ENCODE measurements around the gene C2CD2.

- no peak for TF ChIP-seq CTCF (IDR thresholded peaks at IDR 0.05; ENCODE audit: control extremely low read depth in 1 of 3, insufficient read depth in 1 of 3, low read depth in 1 of 3, low read length in 3 of 3)
- TF ChIP-seq RAD21 (IDR thresholded peaks at IDR 0.05 in 1 of 2, conservative IDR thresholded peaks at IDR 0.05 in 1 of 2; ENCODE audit: low read depth in 2 of 2, low read length in 2 of 2): no peak
- no peak for TF ChIP-seq EP300 (IDR thresholded peaks at IDR 0.05; ENCODE audit: borderline replicate concordance in 1 of 2, low read depth in 2 of 2, low read length in 2 of 2)
- no peak for TF ChIP-seq SIN3A (conservative IDR thresholded peaks at IDR 0.05 in 1 of 2, IDR thresholded peaks at IDR 0.05 in 1 of 2; ENCODE audit: low read depth in 1 of 2, low read length in 2 of 2)
- no peak for TF ChIP-seq ATF3 (IDR thresholded peaks at IDR 0.05; ENCODE audit: insufficient read depth, low read depth, low read length)
- no peak for TF ChIP-seq GTF2F1 (IDR thresholded peaks at IDR 0.05; ENCODE audit: borderline replicate concordance, low read depth, low read length)
- no peak for TF ChIP-seq POLR2A (IDR thresholded peaks at IDR 0.05; ENCODE audit: control extremely low read depth in 1 of 2, low read depth in 2 of 2, low read length in 2 of 2)
- no peak for TF ChIP-seq HDAC2 (IDR thresholded peaks at IDR 0.05; ENCODE audit: borderline replicate concordance in 1 of 2, low read depth in 2 of 2, low read length in 2 of 2)
- TF ChIP-seq SIX5 (IDR thresholded peaks at IDR 0.05; ENCODE audit: low read depth, low read length): no peak
- no peak for TF ChIP-seq POLR2AphosphoS5 (IDR thresholded peaks at IDR 0.05; ENCODE audit: low read depth, low read length)
- no peak for TF ChIP-seq MAFK (IDR thresholded peaks at IDR 0.05; ENCODE audit: low read depth, low read length)
- no peak for TF ChIP-seq RNF2 (IDR thresholded peaks at IDR 0.05; ENCODE audit: borderline replicate concordance, low read depth, low read length, missing control alignments, poor library complexity, severe bottlenecking)
- no peak for TF ChIP-seq USF2 (IDR thresholded peaks at IDR 0.05; ENCODE audit: low read length)
- TF ChIP-seq KDM4A (IDR thresholded peaks at IDR 0.05; ENCODE audit: low read depth, low read length, severe bottlenecking): no peak
Measured at GRCh38 chr21:41854426-41854995, 99.3 kb downstream of the C2CD2 start.
